HL-60 (cell line): ENCODE measurements around the gene PLA2G4D.

ENCODE experiments used
- DNase-seq, 2 experiments: peaks; one replicate each; pipeline ENCODE4 v3.0.0-alpha.2; 2010 to 2020; ENCODE audit warnings: low read depth in 1 of 2, low spot score in 1 of 2
- H3K27ac ChIP-seq: fragments of 250-450 bp; sonication (Bioruptor Pico); replicated peaks from 2 replicates; pipeline ENCODE4 v1.5.1; 2020; ENCODE audit warnings: mild to moderate bottlenecking, moderate library complexity
- H3K27me3 ChIP-seq: fragments of 250-450 bp; sonication (Bioruptor Pico); 2 replicates; pipeline ENCODE4 v1.5.1; 2021; ENCODE audit warnings: mild to moderate bottlenecking, moderate library complexity; ENCODE audit not compliant: insufficient read depth, poor library complexity, severe bottlenecking
- H3K4me3 ChIP-seq: replicated peaks from 2 replicates; pipeline ENCODE4 v1.5.1; 2011; ENCODE audit warnings: mild to moderate bottlenecking, control low read depth, low read length; ENCODE audit not compliant: insufficient read depth
- GABPA ChIP-seq: IDR thresholded peaks from 2 replicates; pipeline ENCODE4 v1.6.1; 2012; ENCODE audit warnings: low read depth
- POLR2AphosphoS5 ChIP-seq: IDR thresholded peaks from 2 replicates; pipeline ENCODE4 v1.6.1; 2012; ENCODE audit warnings: low read depth
- SPI1 ChIP-seq: IDR thresholded peaks from 2 replicates; pipeline ENCODE4 v1.6.1; 2012; ENCODE audit warnings: low read depth, mild to moderate bottlenecking, borderline replicate concordance
- TF ChIP-seq, protein P1 (sequence below): IDR thresholded peaks from 2 replicates; pipeline ENCODE4 v1.6.1; 2012; ENCODE audit warnings: low read depth; ENCODE audit not compliant: insufficient replicate concordance
- TF ChIP-seq, protein P2 (sequence below): IDR thresholded peaks from one replicate; pipeline ENCODE4 v1.5.1; 2011; ENCODE audit warnings: low read length, control low read depth, inconsistent platforms; ENCODE audit not compliant: insufficient read depth

The PLA2G4D gene

DNA sequence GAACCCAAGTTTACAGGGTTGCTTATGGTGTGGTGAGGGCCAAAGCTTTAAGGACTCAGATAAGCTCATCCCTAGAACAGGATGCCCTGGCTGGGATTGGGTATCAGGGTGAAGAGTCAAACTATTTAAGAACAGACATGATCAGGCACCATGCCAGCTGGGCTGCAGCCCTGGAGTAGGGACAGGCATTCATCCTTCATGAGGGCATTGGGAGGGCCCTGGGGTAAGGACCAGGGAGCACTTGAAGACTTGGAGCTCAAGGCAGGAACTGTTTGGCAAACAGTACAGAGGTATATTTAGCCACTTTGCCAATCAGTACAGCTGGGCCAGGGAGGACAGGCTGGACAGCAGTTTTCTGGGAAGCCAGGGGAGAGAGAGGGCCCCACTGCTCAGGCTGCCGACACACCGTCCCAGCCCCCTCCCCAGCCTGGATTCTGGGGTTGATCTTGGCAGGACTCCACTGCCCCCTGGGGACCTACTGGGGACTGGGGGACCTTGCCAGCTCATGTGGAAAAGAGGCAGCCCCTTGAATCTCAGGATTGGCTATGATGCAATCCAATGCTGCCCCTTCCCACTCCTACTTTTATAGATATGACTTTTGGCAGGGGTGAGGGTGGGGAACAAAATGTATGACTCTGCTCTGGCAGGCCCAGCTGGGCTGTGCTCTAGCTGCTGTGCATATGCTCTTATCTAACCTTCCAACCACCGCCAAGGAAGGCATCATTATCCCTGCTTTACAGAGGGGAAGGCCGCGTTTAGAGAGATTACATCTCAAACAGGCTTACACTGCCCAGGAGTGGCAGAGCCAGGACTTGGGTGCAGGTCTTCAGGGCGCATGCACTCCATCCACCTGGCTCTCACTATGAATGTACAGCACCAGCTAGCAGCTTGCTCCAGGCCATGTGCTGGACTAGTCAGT is 75.8 kb downstream of the PLA2G4D start:
- no peaks in the 10 kb centered on the region for H3K27me3 ChIP-seq
- H3K27ac ChIP-seq, result no peak overlapping the region
- no peak overlapping the region for H3K4me3 ChIP-seq
- TF ChIP-seq, protein P1, sequence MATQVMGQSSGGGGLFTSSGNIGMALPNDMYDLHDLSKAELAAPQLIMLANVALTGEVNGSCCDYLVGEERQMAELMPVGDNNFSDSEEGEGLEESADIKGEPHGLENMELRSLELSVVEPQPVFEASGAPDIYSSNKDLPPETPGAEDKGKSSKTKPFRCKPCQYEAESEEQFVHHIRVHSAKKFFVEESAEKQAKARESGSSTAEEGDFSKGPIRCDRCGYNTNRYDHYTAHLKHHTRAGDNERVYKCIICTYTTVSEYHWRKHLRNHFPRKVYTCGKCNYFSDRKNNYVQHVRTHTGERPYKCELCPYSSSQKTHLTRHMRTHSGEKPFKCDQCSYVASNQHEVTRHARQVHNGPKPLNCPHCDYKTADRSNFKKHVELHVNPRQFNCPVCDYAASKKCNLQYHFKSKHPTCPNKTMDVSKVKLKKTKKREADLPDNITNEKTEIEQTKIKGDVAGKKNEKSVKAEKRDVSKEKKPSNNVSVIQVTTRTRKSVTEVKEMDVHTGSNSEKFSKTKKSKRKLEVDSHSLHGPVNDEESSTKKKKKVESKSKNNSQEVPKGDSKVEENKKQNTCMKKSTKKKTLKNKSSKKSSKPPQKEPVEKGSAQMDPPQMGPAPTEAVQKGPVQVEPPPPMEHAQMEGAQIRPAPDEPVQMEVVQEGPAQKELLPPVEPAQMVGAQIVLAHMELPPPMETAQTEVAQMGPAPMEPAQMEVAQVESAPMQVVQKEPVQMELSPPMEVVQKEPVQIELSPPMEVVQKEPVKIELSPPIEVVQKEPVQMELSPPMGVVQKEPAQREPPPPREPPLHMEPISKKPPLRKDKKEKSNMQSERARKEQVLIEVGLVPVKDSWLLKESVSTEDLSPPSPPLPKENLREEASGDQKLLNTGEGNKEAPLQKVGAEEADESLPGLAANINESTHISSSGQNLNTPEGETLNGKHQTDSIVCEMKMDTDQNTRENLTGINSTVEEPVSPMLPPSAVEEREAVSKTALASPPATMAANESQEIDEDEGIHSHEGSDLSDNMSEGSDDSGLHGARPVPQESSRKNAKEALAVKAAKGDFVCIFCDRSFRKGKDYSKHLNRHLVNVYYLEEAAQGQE, result no peak
- no peak for TF ChIP-seq POLR2AphosphoS5
- TF ChIP-seq SPI1, result no peak
- TF ChIP-seq, protein P2, sequence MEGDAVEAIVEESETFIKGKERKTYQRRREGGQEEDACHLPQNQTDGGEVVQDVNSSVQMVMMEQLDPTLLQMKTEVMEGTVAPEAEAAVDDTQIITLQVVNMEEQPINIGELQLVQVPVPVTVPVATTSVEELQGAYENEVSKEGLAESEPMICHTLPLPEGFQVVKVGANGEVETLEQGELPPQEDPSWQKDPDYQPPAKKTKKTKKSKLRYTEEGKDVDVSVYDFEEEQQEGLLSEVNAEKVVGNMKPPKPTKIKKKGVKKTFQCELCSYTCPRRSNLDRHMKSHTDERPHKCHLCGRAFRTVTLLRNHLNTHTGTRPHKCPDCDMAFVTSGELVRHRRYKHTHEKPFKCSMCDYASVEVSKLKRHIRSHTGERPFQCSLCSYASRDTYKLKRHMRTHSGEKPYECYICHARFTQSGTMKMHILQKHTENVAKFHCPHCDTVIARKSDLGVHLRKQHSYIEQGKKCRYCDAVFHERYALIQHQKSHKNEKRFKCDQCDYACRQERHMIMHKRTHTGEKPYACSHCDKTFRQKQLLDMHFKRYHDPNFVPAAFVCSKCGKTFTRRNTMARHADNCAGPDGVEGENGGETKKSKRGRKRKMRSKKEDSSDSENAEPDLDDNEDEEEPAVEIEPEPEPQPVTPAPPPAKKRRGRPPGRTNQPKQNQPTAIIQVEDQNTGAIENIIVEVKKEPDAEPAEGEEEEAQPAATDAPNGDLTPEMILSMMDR, result no peak
- TF ChIP-seq GABPA, result no peak
- no peak for DNase-seq
